ENCODE results near the gene CFAP74.

CFAP74 gene

GRCh38 chr1:2000850-2001249 lies 2.7 kb downstream of the CFAP74 start:
- CTCF ChIA-PET, result interaction anchor here (1.3 to 1.5 kb wide), 2 partner anchors 10 kb away, joined by 3 to 6 read pairs; no protein-coding TSS in a partner anchor
- no peak for DNase-seq (ENCODE audit: extremely low spot score)
- POLR2A ChIA-PET, result no interaction called here
- no peak for TF ChIP-seq CTCF (IDR thresholded peaks at IDR 0.05; ENCODE audit: control extremely low read depth, extremely low read depth, low read depth, missing control alignments)

GRCh38 chr1:2000432-2000831 lies 3.2 kb downstream of the CFAP74 start:
- ChIA-PET CTCF (interaction anchor here (1.5 kb wide), 1 partner anchor 11 kb away, joined by 3 read pairs; no protein-coding TSS in a partner anchor), POLR2A (no interaction called here)
- no peak for TF ChIP-seq CTCF (IDR thresholded peaks at IDR 0.05; ENCODE audit: control extremely low read depth, extremely low read depth, low read depth, missing control alignments)
- no peak for DNase-seq (ENCODE audit: extremely low spot score)

- TF ChIP-seq CTCF (IDR thresholded peaks at IDR 0.05; ENCODE audit: control extremely low read depth, extremely low read depth, low read depth, missing control alignments), result no peak
- DNase-seq (ENCODE audit: extremely low spot score), result no peak
- ChIA-PET CTCF (no interaction called here), POLR2A (no interaction called here)
These were observed 6.0 kb downstream of the CFAP74 start for GRCh38 chr1:1997576-1997975.

- no peak for DNase-seq (ENCODE audit: extremely low spot score)
- no peak for TF ChIP-seq CTCF (IDR thresholded peaks at IDR 0.05; ENCODE audit: control extremely low read depth, extremely low read depth, low read depth, missing control alignments)
- ChIA-PET CTCF (no interaction called here), POLR2A (no interaction called here)
These were observed 7.4 kb downstream of the CFAP74 start for GRCh38 chr1:1996207-1996651.

GRCh38 chr1:1994536-1994935 lies 9.1 kb downstream of the CFAP74 start:
- ChIA-PET CTCF (no interaction called here), POLR2A (no interaction called here)
- no peak for TF ChIP-seq CTCF (IDR thresholded peaks at IDR 0.05; ENCODE audit: control extremely low read depth, extremely low read depth, low read depth, missing control alignments)
- DNase-seq (ENCODE audit: extremely low spot score), result no peak

- no peak for TF ChIP-seq CTCF (IDR thresholded peaks at IDR 0.05; ENCODE audit: control extremely low read depth, extremely low read depth, low read depth, missing control alignments)
- DNase-seq (ENCODE audit: extremely low spot score), result no peak
- POLR2A ChIA-PET, result no interaction called here
- CTCF ChIA-PET, result interaction anchor here (1.0 to 2.1 kb wide), 2 partner anchors 11 to 13 kb away, joined by 4 to 6 read pairs; no protein-coding TSS in a partner anchor
These were observed 13.4 kb downstream of the CFAP74 start for GRCh38 chr1:1990222-1990621.

- no peak for DNase-seq (ENCODE audit: extremely low spot score)
- no peak for TF ChIP-seq CTCF (IDR thresholded peaks at IDR 0.05; ENCODE audit: control extremely low read depth, extremely low read depth, low read depth, missing control alignments)
- ChIA-PET CTCF (no interaction called here), POLR2A (no interaction called here)
These were observed 13.8 kb downstream of the CFAP74 start for GRCh38 chr1:1989789-1990188.
